ENCODE data around the gene CTNNA3. TPM values are rescaled to one million over a fixed set of nuclear protein-coding genes. Genes with fewer than 3 reads are reported as not detected.

Gene CTNNA3
- total RNA-seq, 4 donors from 2014 or later = 1.5 to 9.8 (median 4.3) TPM

- intact Hi-C loops (cut with DNase I; ENCODE audit: low total_unique reads) = no loop called here
- no peak overlapping the region for H3K27ac ChIP-seq
- TF ChIP-seq CTCF (IDR thresholded peaks at IDR 0.05) = no peak
- no peak for TF ChIP-seq POLR2A (IDR thresholded peaks at IDR 0.05)
- no peaks in the 10 kb centered on the region for H3K4me1 ChIP-seq
- no peaks in the 10 kb centered on the region for H3K36me3 ChIP-seq
- DNase-seq = no peak
- no peak overlapping the region for H3K4me3 ChIP-seq
- no peaks in the 10 kb centered on the region for H3K9me3 ChIP-seq
- H3K27me3 ChIP-seq = no peaks in the 10 kb centered on the region
Measured at GRCh38 chr10:65900271-65900670, 1795.7 kb downstream of the CTNNA3 start.

- Histone ChIP-seq H3K4me3 (no peak overlapping the region), H3K27me3 (no peaks in the 10 kb centered on the region), H3K36me3 (no peaks in the 10 kb centered on the region), H3K4me1 (no peaks in the 10 kb centered on the region), H3K27ac (no peak overlapping the region), H3K9me3 (no peaks in the 10 kb centered on the region)
- DNase-seq = no peak
- intact Hi-C loops (cut with DNase I; ENCODE audit: low total_unique reads) = no loop called here
- TF ChIP-seq POLR2A (IDR thresholded peaks at IDR 0.05) (no peak), CTCF (IDR thresholded peaks at IDR 0.05) (no peak)
Measured at GRCh38 chr10:65898055-65898454, 1797.9 kb downstream of the CTNNA3 start.

GRCh38 chr10:65894961-65895360 is 1801.0 kb downstream of the CTNNA3 start:
- no peak for DNase-seq
- Histone ChIP-seq H3K27ac (no peak overlapping the region), H3K36me3 (no peaks in the 10 kb centered on the region), H3K4me3 (no peak overlapping the region), H3K9me3 (no peaks in the 10 kb centered on the region), H3K4me1 (no peaks in the 10 kb centered on the region), H3K27me3 (no peaks in the 10 kb centered on the region)
- TF ChIP-seq POLR2A (IDR thresholded peaks at IDR 0.05) (no peak), CTCF (IDR thresholded peaks at IDR 0.05) (no peak)
- intact Hi-C loops (cut with DNase I; ENCODE audit: low total_unique reads) = no loop called here

- Histone ChIP-seq H3K4me1 (no peaks in the 10 kb centered on the region), H3K27me3 (no peaks in the 10 kb centered on the region), H3K9me3 (no peaks in the 10 kb centered on the region), H3K36me3 (no peaks in the 10 kb centered on the region), H3K4me3 (no peak overlapping the region), H3K27ac (no peak overlapping the region)
- TF ChIP-seq POLR2A (IDR thresholded peaks at IDR 0.05) (no peak), CTCF (IDR thresholded peaks at IDR 0.05) (no peak)
- intact Hi-C loops (cut with DNase I; ENCODE audit: low total_unique reads) = no loop called here
- DNase-seq = no peak
Measured at GRCh38 chr10:65894379-65894778, 1801.6 kb downstream of the CTNNA3 start.

- Histone ChIP-seq H3K9me3 (no peaks in the 10 kb centered on the region), H3K27ac (no peak overlapping the region), H3K4me3 (no peak overlapping the region), H3K36me3 (no peaks in the 10 kb centered on the region), H3K27me3 (no peaks in the 10 kb centered on the region), H3K4me1 (no peaks in the 10 kb centered on the region)
- DNase-seq = no peak
- no peak for TF ChIP-seq CTCF (IDR thresholded peaks at IDR 0.05)
- no peak for TF ChIP-seq POLR2A (IDR thresholded peaks at IDR 0.05)
- intact Hi-C loops (cut with DNase I; ENCODE audit: low total_unique reads) = no loop called here
Measured at GRCh38 chr10:65893676-65894075, 1802.3 kb downstream of the CTNNA3 start.

Data from uterus (tissue), 4 donors.